Immature natural killer cell (primary cell): ENCODE results near the gene PFDN5. TPM values are rescaled to one million over a fixed set of nuclear protein-coding genes. Genes with fewer than 3 reads are reported as not detected.

Experiments
- DNase-seq, 3 donors: peaks; one replicate each; pipeline ENCODE4 v3.0.0; 2022; ENCODE audit warnings: mixed read lengths in 1 of 3
- H3K27ac Mint-ChIP-seq, 6 donors: one replicate each; pipeline ENCODE4 v1.8.0; 2020; ENCODE audit warnings: mixed read lengths in 6 of 6, mild to moderate bottlenecking in 5 of 6, inconsistent platforms in 4 of 6, moderate library complexity in 3 of 6
- H3K27me3 Mint-ChIP-seq, 3 donors: one replicate each; pipeline ENCODE4 v1.8.0; 2020 to 2021; ENCODE audit warnings: low read depth in 3 of 3, mild to moderate bottlenecking in 3 of 3, mixed read lengths in 3 of 3, moderate library complexity in 3 of 3, inconsistent platforms in 1 of 3
- H3K36me3 Mint-ChIP-seq, 3 donors: one replicate each; pipeline ENCODE4 v1.8.0; 2020; ENCODE audit warnings: mixed read lengths in 3 of 3, inconsistent platforms in 2 of 3, mild to moderate bottlenecking in 2 of 3
- H3K4me1 Mint-ChIP-seq, 2 donors: one replicate each; pipeline ENCODE4 v1.8.0; 2020; ENCODE audit warnings: inconsistent platforms in 2 of 2, mild to moderate bottlenecking in 2 of 2, mixed read lengths in 2 of 2, moderate library complexity in 1 of 2
- H3K4me3 Mint-ChIP-seq, 5 donors: one replicate each; pipeline ENCODE4 v1.8.0; 2020; ENCODE audit warnings: mild to moderate bottlenecking in 5 of 5, mixed read lengths in 5 of 5, inconsistent platforms in 3 of 5, moderate library complexity in 3 of 5
- H3K9me3 Mint-ChIP-seq, 6 donors: one replicate each; pipeline ENCODE4 v1.8.0; 2020; ENCODE audit warnings: mild to moderate bottlenecking in 6 of 6, mixed read lengths in 6 of 6, inconsistent platforms in 4 of 6, moderate library complexity in 3 of 6
- polyA plus RNA-seq, 3 donors: library from polyadenylated mRNA; unstranded; fragments of 300-500 nt; fragmentation: Illumina TruSeq; gene quantifications; one replicate each; pipeline ENCODE4 v1.2.3, GENCODE V29; 2021

Gene PFDN5
- 1,000 to 10,000 TPM in 1 of 3 donors, 100 to 1,000 TPM in 2; 829 to 1,850 (median 845) TPM for polyA plus RNA-seq

DNA sequence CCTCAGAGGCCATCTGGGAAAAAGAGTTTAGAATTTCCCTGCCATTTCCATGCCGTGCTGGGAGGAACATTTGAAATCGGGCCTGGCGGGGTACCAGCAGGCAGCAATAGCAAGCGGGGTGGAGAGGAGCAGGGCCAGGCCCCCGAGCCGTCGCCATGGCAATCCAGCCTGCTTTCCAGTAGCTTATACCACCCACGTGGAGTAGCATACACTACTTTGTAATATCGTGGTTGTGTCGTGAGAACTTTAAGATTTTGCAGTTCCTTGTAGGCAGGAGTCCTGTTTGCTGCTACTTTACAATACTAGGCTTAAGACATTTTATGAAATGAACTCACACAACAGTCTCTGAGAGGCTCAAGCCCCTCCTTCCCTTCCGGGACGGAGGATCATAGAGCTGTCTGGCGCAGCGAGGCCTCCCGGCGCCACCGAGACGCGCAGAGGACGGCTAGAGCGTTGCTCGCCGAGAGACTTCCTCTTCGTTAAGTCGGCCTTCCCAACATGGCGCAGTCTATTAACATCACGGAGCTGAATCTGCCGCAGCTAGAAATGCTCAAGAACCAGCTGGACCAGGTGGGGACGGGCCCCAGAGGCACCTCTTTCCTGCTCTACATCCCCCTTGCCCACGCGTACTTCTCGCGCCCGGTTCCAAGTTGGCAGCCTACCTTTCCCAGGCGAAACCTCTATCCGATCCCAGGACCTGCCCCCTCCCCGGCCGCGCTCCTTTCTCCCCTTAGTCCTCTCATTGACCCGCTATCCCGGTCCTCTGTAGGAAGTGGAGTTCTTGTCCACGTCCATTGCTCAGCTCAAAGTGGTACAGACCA, at the start of gene PFDN5:
PFDN5 (plus strand) TSS at position 473 of the 821 bp plus-strand sequence; CDS start at position 499, 26 bp downstream.
- Mint-ChIP-seq H3K4me3 (peak within 1 kb of the TSS; percentile 98 to 99 (median 99)), H3K9me3 (no peaks in the 10 kb centered on the region), H3K27ac (peak within 1 kb of the TSS; percentile 94 to 99 (median 98)), H3K4me1 (peaks cover 46 to 53% of the 10 kb centered on the region in 2 donors), H3K36me3 (peaks cover 0 to 14% (median 0%) of the 10 kb centered on the region in 3 donors), H3K27me3 (peaks cover 7 to 8% (median 8%) of the 10 kb centered on the region in 3 donors)
- peak; percentile 82 to 88 (median 87) for DNase-seq

DNA sequence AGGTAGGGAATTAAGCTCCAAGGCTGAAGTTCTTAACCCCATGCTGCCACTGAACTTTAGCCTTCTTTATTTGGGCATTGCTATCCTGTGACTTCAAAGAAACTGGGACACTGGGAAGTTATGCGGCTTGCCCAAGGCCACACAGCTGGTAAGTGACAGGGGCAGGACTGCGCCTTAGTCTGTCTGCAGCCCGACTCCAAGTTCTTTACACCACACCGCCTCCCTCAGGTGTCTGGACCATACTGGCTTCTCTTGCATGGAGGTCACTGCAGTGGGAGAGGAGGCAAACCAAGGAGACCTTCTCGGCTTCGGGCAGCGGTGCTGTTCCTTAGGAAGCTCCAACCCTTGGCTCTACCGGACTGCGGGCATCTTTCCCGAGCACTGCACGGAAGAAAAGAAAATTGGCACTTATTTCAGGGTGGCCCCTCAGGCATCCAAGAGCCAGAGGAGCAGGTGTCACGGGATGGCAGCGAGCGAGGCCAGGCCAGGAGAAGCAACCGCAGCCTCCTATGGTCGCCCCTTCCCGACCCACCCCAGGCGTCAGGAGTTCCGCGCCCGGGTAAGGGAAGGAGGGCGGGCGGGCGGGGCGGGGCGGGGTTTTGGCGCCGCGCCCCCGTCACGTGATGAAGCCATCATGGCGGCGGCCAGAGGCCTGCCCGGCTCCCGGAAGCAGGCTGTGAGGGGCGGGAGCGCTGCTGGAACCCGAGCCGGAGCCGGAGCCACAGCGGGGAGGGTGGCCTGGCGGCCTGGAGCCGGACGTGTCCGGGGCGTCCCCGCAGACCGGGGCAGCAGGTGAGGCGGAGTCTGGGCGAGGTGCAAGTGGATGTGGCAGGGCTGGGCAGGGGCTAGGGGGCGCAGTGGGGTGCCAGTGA, 43.6 kb upstream of the PFDN5 start:
- Mint-ChIP-seq H3K27ac (peak overlapping the region; percentile 82 to 97 (median 96)), H3K4me1 (peaks cover 29 to 33% of the 10 kb centered on the region in 2 donors), H3K9me3 (no peaks in the 10 kb centered on the region), H3K4me3 (peak overlapping the region; percentile 98 to 99 (median 99)), H3K27me3 (peaks cover 2 to 7% (median 3%) of the 10 kb centered on the region in 3 donors), H3K36me3 (peaks cover 0 to 5% (median 0%) of the 10 kb centered on the region in 3 donors)
- peak; percentile 67 to 75 (median 74) for DNase-seq

DNA sequence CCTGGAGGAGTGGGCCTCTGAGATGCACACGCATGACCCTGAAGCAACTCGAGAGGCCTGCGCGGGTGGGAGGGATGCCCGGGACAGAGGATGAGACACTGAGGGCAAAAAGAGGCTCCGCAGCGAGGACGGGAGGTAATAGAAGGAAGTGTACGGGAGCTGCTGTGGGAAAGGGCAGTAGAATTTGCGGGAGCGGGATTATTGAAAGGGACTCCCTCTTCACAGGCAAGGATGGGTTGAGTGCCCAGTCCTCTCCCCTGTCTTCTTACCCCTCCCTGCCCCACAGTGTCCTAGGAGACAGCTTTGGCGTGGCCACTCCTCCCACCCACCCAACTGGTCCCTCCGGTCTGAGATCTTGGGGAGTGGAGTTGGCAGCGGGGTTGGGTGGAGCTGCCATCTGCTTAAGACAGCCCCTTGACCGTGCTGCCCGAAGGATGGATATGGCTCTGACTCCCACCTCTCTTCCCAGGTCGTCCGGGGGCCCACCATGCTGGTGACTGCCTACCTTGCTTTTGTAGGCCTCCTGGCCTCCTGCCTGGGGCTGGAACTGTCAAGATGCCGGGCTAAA, 42.9 kb upstream of the PFDN5 start:
- peaks cover 0 to 5% (median 0%) of the 10 kb centered on the region in 3 donors for H3K36me3 Mint-ChIP-seq
- H3K27ac Mint-ChIP-seq, result peak overlapping the region; percentile 82 to 97 (median 94)
- H3K27me3 Mint-ChIP-seq, result peaks cover 1 to 5% (median 2%) of the 10 kb centered on the region in 3 donors
- DNase-seq, result no peak
- peak overlapping the region; percentile 98 to 99 (median 99) for H3K4me3 Mint-ChIP-seq
- H3K9me3 Mint-ChIP-seq, result no peaks in the 10 kb centered on the region
- peaks cover 29 to 33% of the 10 kb centered on the region in 2 donors for H3K4me1 Mint-ChIP-seq

DNA sequence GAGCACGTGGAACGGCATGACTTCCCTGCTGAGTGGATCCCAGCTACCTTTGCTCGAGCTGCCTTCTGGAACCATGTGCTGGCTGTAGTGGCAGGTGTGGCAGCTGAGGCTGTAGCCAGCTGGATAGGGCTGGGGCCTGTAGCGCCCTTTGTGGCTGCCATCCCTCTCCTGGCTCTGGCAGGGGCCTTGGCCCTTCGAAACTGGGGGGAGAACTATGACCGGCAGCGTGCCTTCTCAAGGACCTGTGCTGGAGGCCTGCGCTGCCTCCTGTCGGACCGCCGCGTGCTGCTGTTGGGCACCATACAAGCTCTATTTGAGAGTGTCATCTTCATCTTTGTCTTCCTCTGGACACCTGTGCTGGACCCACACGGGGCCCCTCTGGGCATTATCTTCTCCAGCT, 42.0 kb upstream of the PFDN5 start:
- peak overlapping the region; percentile 98 to 99 (median 99) for H3K4me3 Mint-ChIP-seq
- peaks cover 1 to 5% (median 2%) of the 10 kb centered on the region in 3 donors for H3K27me3 Mint-ChIP-seq
- H3K27ac Mint-ChIP-seq, result peak overlapping the region; percentile 51 to 95 (median 70)
- H3K4me1 Mint-ChIP-seq, result peaks cover 29 to 33% of the 10 kb centered on the region in 2 donors
- peaks cover 0 to 5% (median 0%) of the 10 kb centered on the region in 3 donors for H3K36me3 Mint-ChIP-seq
- H3K9me3 Mint-ChIP-seq, result no peaks in the 10 kb centered on the region
- DNase-seq, result no peak

DNA sequence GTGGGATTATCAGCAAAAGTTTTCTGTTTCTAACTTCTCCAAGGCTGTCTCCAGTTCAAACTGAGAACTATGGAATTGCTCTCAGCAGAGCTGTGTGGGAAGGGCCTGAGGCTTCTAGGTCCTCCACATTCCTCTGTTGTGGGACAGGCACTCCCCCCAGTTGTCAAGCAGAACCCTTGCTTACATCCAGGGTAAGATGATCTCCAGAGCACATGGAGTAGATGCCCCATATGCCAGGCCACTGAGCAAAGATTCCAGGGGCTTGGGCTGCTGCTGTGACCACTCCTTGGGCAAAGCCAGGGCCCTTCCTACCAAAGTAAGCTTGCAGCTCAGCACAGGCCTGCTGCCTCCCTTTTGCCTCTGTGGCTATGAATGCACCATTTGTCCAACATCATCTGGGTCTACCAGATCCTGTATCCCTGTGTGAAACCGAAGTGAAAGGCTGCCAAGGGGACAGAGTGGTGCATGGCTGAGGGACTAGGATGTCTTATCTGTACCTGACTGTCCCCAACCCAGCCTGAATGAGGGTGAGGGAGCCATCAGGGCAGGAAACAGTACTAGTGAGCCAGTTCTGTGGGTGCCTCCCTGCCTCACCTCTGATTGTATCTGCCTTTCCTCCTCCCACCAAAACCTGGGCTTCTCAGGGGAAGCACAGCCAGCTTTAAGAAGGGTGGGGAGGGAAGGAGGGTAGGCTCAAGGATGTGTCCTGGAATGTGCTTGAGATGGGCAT, 40.4 kb upstream of the PFDN5 start:
- Mint-ChIP-seq H3K27me3 (peaks cover 1 to 5% (median 2%) of the 10 kb centered on the region in 3 donors), H3K4me1 (peaks cover 29 to 40% of the 10 kb centered on the region in 2 donors), H3K36me3 (peaks cover 0 to 5% (median 0%) of the 10 kb centered on the region in 3 donors), H3K27ac (no peak overlapping the region), H3K4me3 (no peak overlapping the region), H3K9me3 (no peaks in the 10 kb centered on the region)
- DNase-seq, result no peak

DNA sequence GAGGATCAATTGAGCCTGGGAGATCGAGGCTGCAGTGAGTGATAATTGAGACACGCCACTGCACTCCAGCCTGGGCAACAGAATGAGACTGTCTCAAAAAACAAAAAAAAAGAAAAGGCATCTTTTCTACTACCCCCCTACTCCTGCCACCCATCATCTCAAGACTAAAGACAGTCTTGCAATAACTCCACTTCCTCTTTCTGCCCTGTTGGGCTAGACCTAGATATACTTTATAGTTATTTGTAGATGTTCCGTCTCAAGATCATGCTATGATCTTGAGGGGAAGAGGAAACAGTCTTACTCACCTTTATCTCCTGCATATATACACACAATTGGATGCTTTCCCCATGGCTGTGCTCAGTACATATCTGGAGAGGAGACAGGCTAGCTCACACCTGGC, 39.3 kb upstream of the PFDN5 start:
- H3K9me3 Mint-ChIP-seq, result no peaks in the 10 kb centered on the region
- peaks cover 1 to 5% (median 2%) of the 10 kb centered on the region in 3 donors for H3K27me3 Mint-ChIP-seq
- peaks cover 0 to 5% (median 0%) of the 10 kb centered on the region in 3 donors for H3K36me3 Mint-ChIP-seq
- no peak for DNase-seq
- peaks cover 28 to 38% of the 10 kb centered on the region in 2 donors for H3K4me1 Mint-ChIP-seq
- H3K27ac Mint-ChIP-seq, result no peak overlapping the region
- H3K4me3 Mint-ChIP-seq, result no peak overlapping the region

DNA sequence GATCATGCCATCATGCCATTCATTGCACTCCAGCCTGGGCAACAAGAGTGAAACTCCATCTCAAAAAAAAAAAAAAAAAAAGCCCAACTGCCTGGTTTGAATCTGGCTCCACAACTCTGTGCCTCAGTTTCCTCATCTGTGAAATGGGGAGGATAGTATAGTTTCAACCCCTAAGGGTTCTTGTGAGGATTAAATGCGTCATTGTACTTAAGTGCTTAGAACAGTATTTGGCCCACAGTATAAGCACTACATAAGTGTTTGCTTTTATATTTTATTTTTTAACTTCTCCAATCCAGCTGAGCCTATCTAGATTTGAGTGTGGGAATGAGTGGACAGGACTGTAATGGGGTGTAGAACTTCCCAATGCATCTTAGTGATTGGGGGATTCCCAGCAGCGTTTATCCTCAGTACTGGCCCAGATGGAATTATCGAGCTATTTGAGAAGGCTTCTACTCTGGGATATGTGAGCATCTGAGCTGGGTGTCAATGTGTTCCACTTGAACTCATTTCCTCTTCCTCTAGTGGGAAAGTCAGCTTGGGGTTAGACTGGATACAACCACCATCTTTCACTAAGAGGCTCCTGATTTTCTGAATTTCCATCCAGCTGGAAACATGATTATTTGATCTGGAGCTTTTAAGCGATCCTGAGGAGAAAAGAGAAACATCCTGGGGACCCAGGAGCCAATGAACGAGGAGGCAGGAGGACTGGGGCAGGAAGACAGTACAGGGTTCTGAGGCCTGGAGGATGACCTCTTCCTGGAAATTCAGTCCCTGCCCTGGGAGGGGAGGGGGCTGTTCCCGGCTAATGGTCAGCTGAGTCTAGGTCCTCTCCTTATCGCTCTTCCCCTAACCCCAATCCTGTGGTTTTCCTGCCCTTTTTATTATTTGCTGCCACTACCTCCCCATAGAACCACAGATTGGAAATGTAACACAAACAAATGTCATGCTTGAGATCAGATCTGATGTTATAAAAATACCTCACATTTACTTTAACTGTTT, 36.5 kb upstream of the PFDN5 start:
- no peaks in the 10 kb centered on the region for H3K9me3 Mint-ChIP-seq
- H3K27ac Mint-ChIP-seq, result peak overlapping the region in 1 of 6 donors; percentile 57
- H3K4me1 Mint-ChIP-seq, result peaks cover 4 to 13% of the 10 kb centered on the region in 2 donors
- peaks cover 0 to 4% (median under 1%) of the 10 kb centered on the region in 3 donors for H3K36me3 Mint-ChIP-seq
- no peak overlapping the region for H3K4me3 Mint-ChIP-seq
- H3K27me3 Mint-ChIP-seq, result peaks cover 0 to 1% (median 0%) of the 10 kb centered on the region in 3 donors
- no peak for DNase-seq

DNA sequence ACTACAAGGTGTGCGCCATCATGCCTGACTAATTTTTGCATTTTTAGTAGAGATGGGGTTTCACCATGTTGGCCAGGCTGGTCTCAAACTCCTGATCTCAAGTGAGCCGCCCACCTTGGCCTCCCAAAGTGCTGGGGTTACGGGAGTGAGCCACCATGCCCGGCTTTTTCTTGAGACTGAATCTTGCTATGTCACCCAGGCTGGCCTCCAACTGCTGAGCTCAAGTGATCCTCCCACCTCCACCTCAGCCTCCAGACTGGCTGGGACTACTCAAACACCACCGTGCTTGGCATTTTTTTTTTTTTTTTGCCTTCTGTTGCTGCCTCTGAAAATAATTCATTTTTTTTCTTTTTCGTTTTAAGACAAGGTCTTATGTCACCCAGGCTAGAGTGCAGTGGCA, 35.5 kb upstream of the PFDN5 start:
- H3K27me3 Mint-ChIP-seq, result peaks cover 0 to 1% (median 0%) of the 10 kb centered on the region in 3 donors
- no peaks in the 10 kb centered on the region for H3K9me3 Mint-ChIP-seq
- H3K4me3 Mint-ChIP-seq, result no peak overlapping the region
- DNase-seq, result no peak
- H3K36me3 Mint-ChIP-seq, result peaks cover 0 to 4% (median 0%) of the 10 kb centered on the region in 3 donors
- H3K27ac Mint-ChIP-seq, result no peak overlapping the region
- H3K4me1 Mint-ChIP-seq, result peaks cover 0 to 8% of the 10 kb centered on the region in 2 donors

DNA sequence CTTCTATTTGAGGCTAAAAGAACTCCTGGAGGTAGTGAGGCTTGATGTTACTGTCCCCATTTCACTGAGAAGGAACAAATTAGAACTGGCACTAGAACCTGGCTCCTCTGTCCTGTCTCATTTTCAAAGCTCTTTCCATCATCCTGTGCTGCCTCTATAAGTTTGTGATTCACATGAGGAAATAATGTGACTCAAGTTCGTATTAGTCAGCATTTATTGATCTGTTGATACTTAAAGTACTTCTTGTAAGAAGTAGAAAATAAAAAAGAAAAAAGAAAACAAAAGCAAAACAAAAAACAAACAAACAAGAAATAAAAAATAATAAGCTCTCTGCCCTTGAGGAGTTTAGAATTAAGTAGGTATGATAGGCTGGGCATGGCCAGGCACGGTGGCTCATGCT, 29.6 kb upstream of the PFDN5 start:
- Mint-ChIP-seq H3K4me3 (no peak overlapping the region), H3K27ac (no peak overlapping the region), H3K4me1 (peaks cover 20 to 23% of the 10 kb centered on the region in 2 donors), H3K36me3 (peaks cover 0 to 4% (median 0%) of the 10 kb centered on the region in 3 donors), H3K27me3 (peaks cover 0 to 2% (median 0%) of the 10 kb centered on the region in 3 donors), H3K9me3 (no peaks in the 10 kb centered on the region)
- DNase-seq, result no peak

DNA sequence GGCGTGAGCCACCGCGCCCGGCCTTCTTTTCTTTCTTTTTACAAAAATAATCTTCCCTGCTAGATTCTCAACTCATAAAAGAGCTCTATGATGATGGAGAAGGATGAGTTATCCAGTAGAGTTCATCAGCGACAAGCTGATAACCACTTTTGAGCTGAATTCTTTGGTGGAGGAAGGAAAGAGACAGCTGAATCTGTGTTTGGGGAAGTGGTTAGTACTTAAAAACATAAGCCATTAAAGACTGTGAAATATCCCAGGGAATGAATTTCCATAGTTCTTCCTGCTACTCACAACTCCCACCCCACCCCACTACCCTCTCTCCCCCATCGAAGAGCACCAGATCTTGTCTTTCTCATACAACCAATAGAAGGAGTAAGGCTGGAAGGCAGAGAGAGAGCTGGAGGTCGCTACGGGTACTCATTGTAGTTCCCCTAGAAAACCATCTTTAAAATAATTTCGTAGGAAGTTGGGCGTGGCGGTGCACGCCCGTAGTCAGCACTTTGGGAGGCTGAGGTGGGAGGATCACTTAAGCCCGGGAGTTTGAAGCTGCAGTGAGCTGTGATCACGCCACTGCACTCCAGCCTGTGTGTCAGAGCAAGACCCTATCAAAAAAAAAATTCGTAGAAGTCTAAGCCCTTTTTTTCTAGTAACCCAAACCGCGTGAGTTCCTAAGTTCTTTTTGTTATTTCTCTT, 27.9 kb upstream of the PFDN5 start:
- DNase-seq, result no peak

DNA sequence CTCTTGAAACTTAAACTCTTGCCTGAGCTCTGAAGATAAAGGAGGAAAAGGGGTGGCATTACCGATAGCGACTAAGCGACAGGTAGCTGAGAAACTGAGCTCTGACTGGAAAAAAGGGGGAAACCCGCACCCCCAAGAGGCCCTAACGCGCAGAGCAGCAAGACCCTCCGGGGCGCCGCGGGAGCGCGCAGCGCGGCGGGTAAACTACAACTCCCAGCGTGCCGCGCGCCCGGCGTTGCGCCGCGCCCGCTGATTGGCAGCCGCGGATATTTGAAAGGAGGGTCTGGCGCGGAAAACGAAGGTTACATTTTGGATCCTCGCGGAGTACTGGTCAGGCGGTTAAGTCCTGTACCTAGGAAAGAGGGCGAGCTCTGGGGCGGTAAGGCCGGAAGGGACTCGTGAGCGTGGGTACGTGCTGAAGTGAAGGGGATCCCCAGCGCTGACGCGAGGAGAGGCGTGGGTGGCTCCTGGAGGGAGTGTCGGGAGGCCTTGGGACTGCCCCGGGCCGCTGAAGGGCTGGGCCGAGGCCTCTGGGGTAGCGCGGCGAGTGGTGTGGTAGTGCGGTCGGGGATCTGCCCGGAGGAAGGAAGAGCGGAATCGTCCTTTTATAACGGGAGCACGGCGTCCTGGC, 27.2 kb upstream of the PFDN5 start, which contains the start of gene ESPL1:
ESPL1 (plus strand) TSS at position 301 of the 631 bp plus-strand sequence. CDS start 468 bp downstream, outside the sequence.
- peak; percentile 80 to 81 (median 80) for DNase-seq
- Mint-ChIP-seq H3K27ac (peak within 1 kb of the TSS; percentile 75 to 96 (median 90)), H3K4me1 (peaks cover 20 to 23% of the 10 kb centered on the region in 2 donors), H3K27me3 (peaks cover 0 to 2% (median 0%) of the 10 kb centered on the region in 3 donors), H3K36me3 (peaks cover 0 to under 1% (median 0%) of the 10 kb centered on the region in 3 donors), H3K9me3 (no peaks in the 10 kb centered on the region), H3K4me3 (peak within 1 kb of the TSS; percentile 97 to 100 (median 98))

More for the DNA sequence above, 27.9 kb upstream of the PFDN5 start:
- Mint-ChIP-seq H3K27ac (peak overlapping the region; percentile 75 to 96 (median 90)), H3K36me3 (peaks cover 0 to 4% (median 0%) of the 10 kb centered on the region in 3 donors), H3K9me3 (no peaks in the 10 kb centered on the region), H3K27me3 (peaks cover 0 to 2% (median 0%) of the 10 kb centered on the region in 3 donors), H3K4me1 (peaks cover 20 to 23% of the 10 kb centered on the region in 2 donors), H3K4me3 (peak overlapping the region; percentile 97 to 100 (median 98))
